Measurements from ENCODE around the gene KRT85. TPM values are rescaled to one million over a fixed set of nuclear protein-coding genes. Genes with fewer than 3 reads are reported as not detected.
"Not testable (repeated sequence)": the region's sequence is repeated elsewhere in the genome, so short reads cannot be mapped to it uniquely, and the experiment has no call there.

Gene KRT85
- total RNA-seq, 1 donor from 2014 or later, result not detected

- Mint-ChIP-seq H3K27me3 (ENCODE audit: low read depth, unreplicated experiment) (peaks cover 26% of the 10 kb centered on the region), H3K4me3 (ENCODE audit: unreplicated experiment) (no peak overlapping the region), H3K36me3 (ENCODE audit: low read depth, unreplicated experiment) (no peaks in the 10 kb centered on the region), H3K9me3 (ENCODE audit: unreplicated experiment) (peaks cover 13% of the 10 kb centered on the region), H3K4me1 (ENCODE audit: low read depth, unreplicated experiment) (peaks cover 15% of the 10 kb centered on the region), H3K27ac (ENCODE audit: unreplicated experiment) (no peak overlapping the region)
- H3K27ac ChIP-seq (ENCODE audit: low read depth, low read length), result no peak overlapping the region
- peaks cover 9% of the 10 kb centered on the region for H3K4me1 ChIP-seq (ENCODE audit: insufficient read depth, low read length)
- H2AFZ ChIP-seq (ENCODE audit: low read depth, low read length), result no peak overlapping the region
- H3K4me2 ChIP-seq (ENCODE audit: low read length), result no peak overlapping the region
- H3K9me3 ChIP-seq (ENCODE audit: insufficient read depth, low read depth, low read length), result no peaks in the 10 kb centered on the region
- no peak overlapping the region for H3K9ac ChIP-seq (ENCODE audit: low read length)
- no peaks in the 10 kb centered on the region for H4K20me1 ChIP-seq (ENCODE audit: insufficient read depth, low read length)
- FAIRE-seq (no peak), DNase-seq (ENCODE audit: low read depth) (no peak)
- TF ChIP-seq CTCF (IDR thresholded peaks at IDR 0.05; ENCODE audit: insufficient read depth, low read depth, low read length) (no peak), EZH2 (IDR thresholded peaks at IDR 0.05; ENCODE audit: insufficient read depth, low read length) (no peak)
- H3K4me3 ChIP-seq (ENCODE audit: insufficient read depth, low read depth, low read length), result no peak overlapping the region
- H3K27me3 ChIP-seq (ENCODE audit: insufficient read depth, low read length), result no peaks in the 10 kb centered on the region
- no peaks in the 10 kb centered on the region for H3K79me2 ChIP-seq (ENCODE audit: insufficient read depth, low read length)
- no peaks in the 10 kb centered on the region for H3K36me3 ChIP-seq (ENCODE audit: insufficient read depth, low read length)
Measured at GRCh38 chr12:52413202-52413601, 45.9 kb upstream of the KRT85 start.

GRCh38 chr12:52411815-52412214 lies 44.5 kb upstream of the KRT85 start:
- Mint-ChIP-seq H3K4me3 (ENCODE audit: unreplicated experiment) (no peak overlapping the region), H3K27me3 (ENCODE audit: low read depth, unreplicated experiment) (peaks cover 31% of the 10 kb centered on the region), H3K36me3 (ENCODE audit: low read depth, unreplicated experiment) (no peaks in the 10 kb centered on the region), H3K9me3 (ENCODE audit: unreplicated experiment) (peaks cover 13% of the 10 kb centered on the region), H3K4me1 (ENCODE audit: low read depth, unreplicated experiment) (peaks cover 12% of the 10 kb centered on the region), H3K27ac (ENCODE audit: unreplicated experiment) (no peak overlapping the region)
- no peak for TF ChIP-seq EZH2 (IDR thresholded peaks at IDR 0.05; ENCODE audit: insufficient read depth, low read length)
- TF ChIP-seq CTCF (IDR thresholded peaks at IDR 0.05; ENCODE audit: insufficient read depth, low read depth, low read length), result no peak
- H3K27me3 ChIP-seq (ENCODE audit: insufficient read depth, low read length), result no peaks in the 10 kb centered on the region
- peaks cover 9% of the 10 kb centered on the region for H3K4me1 ChIP-seq (ENCODE audit: insufficient read depth, low read length)
- FAIRE-seq, result no peak
- H3K9ac ChIP-seq (ENCODE audit: low read length), result no peak overlapping the region
- H3K9me3 ChIP-seq (ENCODE audit: insufficient read depth, low read depth, low read length), result no peaks in the 10 kb centered on the region
- no peak overlapping the region for H3K27ac ChIP-seq (ENCODE audit: low read depth, low read length)
- H3K4me3 ChIP-seq (ENCODE audit: insufficient read depth, low read depth, low read length), result no peak overlapping the region
- no peak overlapping the region for H2AFZ ChIP-seq (ENCODE audit: low read depth, low read length)
- H4K20me1 ChIP-seq (ENCODE audit: insufficient read depth, low read length), result no peaks in the 10 kb centered on the region
- H3K4me2 ChIP-seq (ENCODE audit: low read length), result no peak overlapping the region
- no peak for DNase-seq (ENCODE audit: low read depth)
- no peaks in the 10 kb centered on the region for H3K36me3 ChIP-seq (ENCODE audit: insufficient read depth, low read length)
- H3K79me2 ChIP-seq (ENCODE audit: insufficient read depth, low read length), result no peaks in the 10 kb centered on the region

- H3K36me3 Mint-ChIP-seq (ENCODE audit: low read depth, unreplicated experiment); DNase-seq (ENCODE audit: low read depth); FAIRE-seq; H3K4me3 ChIP-seq (ENCODE audit: insufficient read depth, low read depth, low read length); H3K4me3 Mint-ChIP-seq (ENCODE audit: unreplicated experiment); H3K9ac ChIP-seq (ENCODE audit: low read length); H3K27ac Mint-ChIP-seq (ENCODE audit: unreplicated experiment); H3K4me1 ChIP-seq (ENCODE audit: insufficient read depth, low read length); H2AFZ ChIP-seq (ENCODE audit: low read depth, low read length); H3K9me3 ChIP-seq (ENCODE audit: insufficient read depth, low read depth, low read length); H3K4me1 Mint-ChIP-seq (ENCODE audit: low read depth, unreplicated experiment); H4K20me1 ChIP-seq (ENCODE audit: insufficient read depth, low read length); H3K79me2 ChIP-seq (ENCODE audit: insufficient read depth, low read length); H3K27me3 ChIP-seq (ENCODE audit: insufficient read depth, low read length); H3K4me2 ChIP-seq (ENCODE audit: low read length); H3K27ac ChIP-seq (ENCODE audit: low read depth, low read length); H3K36me3 ChIP-seq (ENCODE audit: insufficient read depth, low read length): not testable (repeated sequence)
- Mint-ChIP-seq H3K27me3 (ENCODE audit: low read depth, unreplicated experiment) (peaks cover 37% of the 10 kb centered on the region), H3K9me3 (ENCODE audit: unreplicated experiment) (peaks cover 16% of the 10 kb centered on the region)
Measured at GRCh38 chr12:52410589-52411248, 43.4 kb upstream of the KRT85 start.

All from astrocyte (in vitro differentiated cells and primary cell).